ENCODE results near the gene MAP3K14. TPM values are rescaled to one million over a fixed set of nuclear protein-coding genes. Genes with fewer than 3 reads are reported as not detected.
"Not testable (repeated sequence)": the region's sequence is repeated elsewhere in the genome, so short reads cannot be mapped to it uniquely, and the experiment has no call there.

MAP3K14 gene
- polyA plus RNA-seq, 3 donors, result 1.4 to 29.9 (median 3.8) TPM

DNA sequence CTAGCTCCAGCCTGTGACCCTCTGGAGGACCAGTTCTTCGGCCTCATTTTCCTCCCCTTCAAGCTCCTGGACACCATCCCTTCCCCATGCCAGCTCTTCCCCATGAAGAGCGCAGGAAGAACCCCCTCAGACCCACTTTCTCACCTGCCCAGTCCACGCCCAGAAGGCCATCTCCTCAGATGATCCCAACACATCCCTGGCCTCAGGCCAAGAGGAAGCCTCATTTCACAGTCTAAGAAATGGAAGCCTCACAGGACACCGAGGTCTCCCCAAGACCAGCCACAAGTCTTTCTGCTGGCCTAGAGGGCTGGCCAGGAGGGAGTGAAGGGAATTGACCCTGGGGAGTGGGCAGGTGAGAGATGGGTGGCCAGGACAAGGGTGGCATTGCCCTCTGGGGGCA lies 62.9 kb downstream of the MAP3K14 start:
- H3K4me1 Mint-ChIP-seq, result peaks cover 32% of the 10 kb centered on the region

DNA sequence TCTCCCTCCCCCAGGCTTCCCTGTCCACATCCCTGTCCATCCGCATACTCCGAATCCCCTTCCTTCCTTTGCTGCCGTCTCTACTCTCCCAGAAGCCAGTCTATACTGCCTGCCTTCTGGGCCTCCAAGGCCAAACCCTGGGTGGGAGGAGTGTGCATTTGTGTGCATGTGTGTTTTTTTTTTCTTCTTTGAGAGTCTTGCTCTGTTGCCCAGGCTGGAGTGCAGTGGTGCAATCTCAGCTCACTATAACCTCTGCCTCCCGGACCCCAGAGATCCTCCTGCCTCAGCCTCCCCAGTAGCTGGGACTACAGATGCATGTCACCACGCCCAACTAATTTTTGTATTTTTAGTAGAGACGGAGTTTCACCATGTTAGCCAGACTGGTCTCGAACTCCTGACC lies 63.6 kb downstream of the MAP3K14 start:
- H3K4me2 ChIP-seq (replicated peaks; ENCODE audit: extremely low read depth, low read length, poor library complexity, severe bottlenecking); DNase-seq; H3K4me3 ChIP-seq (replicated peaks in 1 of 3; ENCODE audit: low read depth in 2 of 3, low read length in 3 of 3); H3K79me2 ChIP-seq (ENCODE audit: insufficient read depth, low read length); H3K27ac ChIP-seq (ENCODE audit: low read depth in 1 of 2, low read length in 2 of 2); H3K9me3 ChIP-seq (replicated peaks in 1 of 2; ENCODE audit: control insufficient read depth in 1 of 2, insufficient read depth in 1 of 2, low read length in 2 of 2); H3K27me3 ChIP-seq (ENCODE audit: control insufficient read depth in 2 of 2, insufficient read depth in 2 of 2, low read length in 2 of 2); intact Hi-C loops (cut with micrococcal nuclease); H3K9me3 Mint-ChIP-seq; H3K9ac ChIP-seq (ENCODE audit: insufficient read depth, low read length, poor library complexity, severe bottlenecking); H2AFZ ChIP-seq (ENCODE audit: insufficient read depth, low read depth, low read length, poor library complexity, severe bottlenecking); H3K4me3 Mint-ChIP-seq; H3K27me3 Mint-ChIP-seq (ENCODE audit: low read depth in 3 of 3): not testable (repeated sequence)
- Histone ChIP-seq H4K20me1 (ENCODE audit: insufficient read depth, low read length) (peaks cover 42% of the 10 kb centered on the region), H3K36me3 (replicated peaks in 1 of 2; ENCODE audit: control insufficient read depth in 1 of 2, insufficient read depth in 2 of 2, low read length in 2 of 2) (peaks cover 10 to 30% of the 10 kb centered on the region in 2 donors), H3K4me1 (ENCODE audit: control insufficient read depth in 1 of 2, insufficient read depth in 2 of 2, low read length in 2 of 2) (peaks cover 12 to 17% of the 10 kb centered on the region in 2 donors)
- H3K36me3 Mint-ChIP-seq, result peaks cover 12 to 25% of the 10 kb centered on the region in 2 donors
- peak overlapping the region in 1 of 7 donors; percentile 85 for H3K27ac Mint-ChIP-seq
- peaks cover 26% of the 10 kb centered on the region for H3K4me1 Mint-ChIP-seq
- 93% methylated on average over 4 of the region's 7 CpGs for WGBS (ENCODE audit: insufficient coverage)

More for the DNA sequence above, 62.9 kb downstream of the MAP3K14 start:
- peak overlapping the region in 2 of 7 donors; percentile 22 to 30 for H3K27ac Mint-ChIP-seq
- Histone ChIP-seq H3K9me3 (replicated peaks in 1 of 2; ENCODE audit: control insufficient read depth in 1 of 2, insufficient read depth in 1 of 2, low read length in 2 of 2) (no peaks in the 10 kb centered on the region), H3K4me2 (replicated peaks; ENCODE audit: extremely low read depth, low read length, poor library complexity, severe bottlenecking) (no peak overlapping the region), H2AFZ (ENCODE audit: insufficient read depth, low read depth, low read length, poor library complexity, severe bottlenecking) (no peak overlapping the region), H3K79me2 (ENCODE audit: insufficient read depth, low read length) (no peaks in the 10 kb centered on the region), H4K20me1 (ENCODE audit: insufficient read depth, low read length) (peaks cover 39% of the 10 kb centered on the region), H3K4me1 (ENCODE audit: control insufficient read depth in 1 of 2, insufficient read depth in 2 of 2, low read length in 2 of 2) (peaks cover 12 to 23% of the 10 kb centered on the region in 2 donors), H3K9ac (ENCODE audit: insufficient read depth, low read length, poor library complexity, severe bottlenecking) (no peak overlapping the region), H3K27me3 (ENCODE audit: control insufficient read depth in 2 of 2, insufficient read depth in 2 of 2, low read length in 2 of 2) (no peaks in the 10 kb centered on the region), H3K36me3 (replicated peaks in 1 of 2; ENCODE audit: control insufficient read depth in 1 of 2, insufficient read depth in 2 of 2, low read length in 2 of 2) (peaks cover 9 to 23% of the 10 kb centered on the region in 2 donors), H3K4me3 (replicated peaks in 1 of 3; ENCODE audit: low read depth in 2 of 3, low read length in 3 of 3) (no peak overlapping the region), H3K27ac (ENCODE audit: low read depth in 1 of 2, low read length in 2 of 2) (no peak overlapping the region)
- WGBS (ENCODE audit: insufficient coverage), result 83% methylated on average over 3 of the region's 4 CpGs
- DNase-seq, result no peak
- H3K4me3 Mint-ChIP-seq, result no peak overlapping the region
- intact Hi-C loops (cut with micrococcal nuclease), result no loop called here
- TF ChIP-seq, protein P1, sequence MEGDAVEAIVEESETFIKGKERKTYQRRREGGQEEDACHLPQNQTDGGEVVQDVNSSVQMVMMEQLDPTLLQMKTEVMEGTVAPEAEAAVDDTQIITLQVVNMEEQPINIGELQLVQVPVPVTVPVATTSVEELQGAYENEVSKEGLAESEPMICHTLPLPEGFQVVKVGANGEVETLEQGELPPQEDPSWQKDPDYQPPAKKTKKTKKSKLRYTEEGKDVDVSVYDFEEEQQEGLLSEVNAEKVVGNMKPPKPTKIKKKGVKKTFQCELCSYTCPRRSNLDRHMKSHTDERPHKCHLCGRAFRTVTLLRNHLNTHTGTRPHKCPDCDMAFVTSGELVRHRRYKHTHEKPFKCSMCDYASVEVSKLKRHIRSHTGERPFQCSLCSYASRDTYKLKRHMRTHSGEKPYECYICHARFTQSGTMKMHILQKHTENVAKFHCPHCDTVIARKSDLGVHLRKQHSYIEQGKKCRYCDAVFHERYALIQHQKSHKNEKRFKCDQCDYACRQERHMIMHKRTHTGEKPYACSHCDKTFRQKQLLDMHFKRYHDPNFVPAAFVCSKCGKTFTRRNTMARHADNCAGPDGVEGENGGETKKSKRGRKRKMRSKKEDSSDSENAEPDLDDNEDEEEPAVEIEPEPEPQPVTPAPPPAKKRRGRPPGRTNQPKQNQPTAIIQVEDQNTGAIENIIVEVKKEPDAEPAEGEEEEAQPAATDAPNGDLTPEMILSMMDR (IDR thresholded peaks at IDR 0.05), result no peak
- peaks cover 3 to 6% (median 4%) of the 10 kb centered on the region in 3 donors for H3K27me3 Mint-ChIP-seq (ENCODE audit: low read depth in 3 of 3)
- peaks cover 11 to 19% of the 10 kb centered on the region in 2 donors for H3K36me3 Mint-ChIP-seq
- peaks cover 0 to 2% (median 0%) of the 10 kb centered on the region in 7 donors for H3K9me3 Mint-ChIP-seq
